Trophoblast cell (in vitro differentiated cells and primary cell): ENCODE results near the gene RGL2.

ENCODE experiments used
- DNase-seq, 2 donors: peaks; one replicate each; pipeline ENCODE4 v3.0.0-alpha.2; 2016
- H2AFZ ChIP-seq: 2 replicates; pipeline ENCODE4 v1.6.1; 2013; ENCODE audit warnings: low read length, moderate library complexity, mild to moderate bottlenecking; ENCODE audit not compliant: insufficient read depth, poor library complexity
- H2AK5ac ChIP-seq: 2 replicates; pipeline ENCODE4 v1.6.1; 2013; ENCODE audit warnings: mild to moderate bottlenecking, low read length
- H2BK120ac ChIP-seq: 2 replicates; pipeline ENCODE4 v1.6.1; 2013; ENCODE audit warnings: low read length, mild to moderate bottlenecking, moderate library complexity; ENCODE audit not compliant: insufficient read depth, poor library complexity
- H2BK12ac ChIP-seq: 2 replicates; pipeline ENCODE4 v1.6.1; 2013; ENCODE audit warnings: mild to moderate bottlenecking, low read length, moderate library complexity
- H2BK5ac ChIP-seq: 2 replicates; pipeline ENCODE4 v1.6.1; 2013; ENCODE audit warnings: low read length, low read depth, moderate library complexity, mild to moderate bottlenecking; ENCODE audit not compliant: poor library complexity
- H3K14ac ChIP-seq: 2 replicates; pipeline ENCODE4 v1.6.1; 2013; ENCODE audit warnings: mild to moderate bottlenecking, low read length
- H3K18ac ChIP-seq: 2 replicates; pipeline ENCODE4 v1.6.1; 2013; ENCODE audit warnings: mild to moderate bottlenecking, low read length
- H3K23ac ChIP-seq: 2 replicates; pipeline ENCODE4 v1.6.1; 2013; ENCODE audit warnings: low read length
- H3K27ac ChIP-seq: 2 replicates; pipeline ENCODE4 v1.5.1; 2013; ENCODE audit warnings: low read depth, mild to moderate bottlenecking, inconsistent platforms, low read length, moderate library complexity
- H3K27me3 ChIP-seq: 2 replicates; pipeline ENCODE4 v1.6.1; 2013; ENCODE audit warnings: inconsistent platforms, mild to moderate bottlenecking, low read length, moderate library complexity; ENCODE audit not compliant: insufficient read depth
- H3K36me3 ChIP-seq, 2 experiments: 1 replicate in 1 of 2; 2 replicates in 1 of 2; pipeline ENCODE4 v1.6.1; 2013; ENCODE audit warnings: low read length in 2 of 2, mild to moderate bottlenecking in 2 of 2, moderate library complexity in 1 of 2; ENCODE audit not compliant: insufficient read depth in 2 of 2, control insufficient read depth in 1 of 2
- H3K4ac ChIP-seq: 2 replicates; pipeline ENCODE4 v1.6.1; 2013; ENCODE audit warnings: low read depth, mild to moderate bottlenecking, low read length, moderate library complexity
- H3K4me1 ChIP-seq, 2 experiments: 1 replicate in 1 of 2; 2 replicates in 1 of 2; pipeline ENCODE4 v1.6.1; 2013; ENCODE audit warnings: low read length in 2 of 2, mild to moderate bottlenecking in 2 of 2, moderate library complexity in 1 of 2; ENCODE audit not compliant: insufficient read depth in 2 of 2, control insufficient read depth in 1 of 2
- H3K4me2 ChIP-seq: 2 replicates; pipeline ENCODE4 v1.6.1; 2013; ENCODE audit warnings: inconsistent platforms, mild to moderate bottlenecking, low read length, moderate library complexity
- H3K4me3 ChIP-seq: 2 replicates; pipeline ENCODE4 v1.5.1; 2013; ENCODE audit warnings: mild to moderate bottlenecking, low read depth, low read length, inconsistent platforms
- H3K79me1 ChIP-seq: one replicate; pipeline ENCODE4 v1.6.1; 2013; ENCODE audit warnings: low read length
- H3K79me2 ChIP-seq: 2 replicates; pipeline ENCODE4 v1.6.1; 2013; ENCODE audit warnings: low read length, mild to moderate bottlenecking; ENCODE audit not compliant: control insufficient read depth, insufficient read depth, poor library complexity
- H3K9ac ChIP-seq: 2 replicates; pipeline ENCODE4 v1.6.1; 2013; ENCODE audit warnings: mild to moderate bottlenecking, low read length
- H3K9me3 ChIP-seq: 2 replicates; pipeline ENCODE4 v1.6.1; 2013; ENCODE audit warnings: low read depth, mild to moderate bottlenecking, control low read depth, inconsistent platforms, low read length; ENCODE audit not compliant: insufficient read depth
- H4K12ac ChIP-seq: 2 replicates; pipeline ENCODE4 v1.6.1; 2013; ENCODE audit warnings: low read depth, mild to moderate bottlenecking, low read length, moderate library complexity
- H4K8ac ChIP-seq: 2 replicates; pipeline ENCODE4 v1.6.1; 2013; ENCODE audit warnings: low read depth, mild to moderate bottlenecking, low read length, moderate library complexity
- H4K91ac ChIP-seq: one replicate; pipeline ENCODE4 v1.6.1; 2013; ENCODE audit warnings: low read depth, mild to moderate bottlenecking, low read length, moderate library complexity
- WGBS: extraction: QIAGEN DNeasy Blood & Tissue Kit; methylation state at CpG from one replicate; pipeline ENCODE4 v1.1.7; 2013; ENCODE audit warnings: missing lambda C conversion rate; ENCODE audit not compliant: insufficient read length, insufficient coverage; ENCODE audit errors: extremely low coverage; 5-methylcytosine and 5-hydroxymethylcytosine counted together

The RGL2 gene

DNA sequence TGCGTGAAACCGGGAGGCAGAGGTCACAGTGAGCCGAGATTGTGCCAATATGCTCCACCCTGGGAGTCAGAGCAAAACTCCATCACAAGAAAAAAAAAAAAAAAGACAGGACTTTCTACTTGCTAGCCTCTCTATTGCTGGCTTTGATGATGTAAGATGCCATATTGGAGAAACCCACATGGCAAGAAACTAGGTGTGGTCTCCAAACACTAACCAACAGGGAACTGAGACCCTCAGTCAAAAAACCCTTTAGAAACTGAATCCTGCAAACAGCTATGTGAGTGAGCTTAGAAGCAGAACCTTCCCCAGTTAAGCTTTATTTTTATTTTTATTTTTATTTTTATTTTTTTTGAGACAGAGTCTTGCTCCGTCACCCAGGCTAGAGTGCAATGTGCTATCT is 37.2 kb upstream of the RGL2 start:
- no peak overlapping the region for H2BK12ac ChIP-seq
- WGBS, result no CpG with 5 or more reads among the region's 4 CpGs
- H3K4me3 ChIP-seq, result no peak overlapping the region
- H3K4ac ChIP-seq, result no peak overlapping the region
- no peaks in the 10 kb centered on the region for H3K79me2 ChIP-seq
- H4K8ac ChIP-seq, result no peak overlapping the region
- H3K79me1 ChIP-seq, result no peaks in the 10 kb centered on the region
- H2AK5ac ChIP-seq, result no peak overlapping the region
- H2BK120ac ChIP-seq, result no peak overlapping the region
- no peaks in the 10 kb centered on the region for H3K4me1 ChIP-seq
- no peak overlapping the region for H3K27ac ChIP-seq
- H3K4me2 ChIP-seq, result no peak overlapping the region
- no peaks in the 10 kb centered on the region for H3K36me3 ChIP-seq
- H3K27me3 ChIP-seq, result no peaks in the 10 kb centered on the region
- H3K9ac ChIP-seq, result no peak overlapping the region
- H2AFZ ChIP-seq, result no peak overlapping the region
- no peak overlapping the region for H4K91ac ChIP-seq
- no peak overlapping the region for H3K14ac ChIP-seq
- no peak overlapping the region for H4K12ac ChIP-seq
- H2BK5ac ChIP-seq, result no peak overlapping the region
- DNase-seq, result no peak
- H3K9me3 ChIP-seq, result no peaks in the 10 kb centered on the region
- no peak overlapping the region for H3K18ac ChIP-seq
- no peak overlapping the region for H3K23ac ChIP-seq

DNA sequence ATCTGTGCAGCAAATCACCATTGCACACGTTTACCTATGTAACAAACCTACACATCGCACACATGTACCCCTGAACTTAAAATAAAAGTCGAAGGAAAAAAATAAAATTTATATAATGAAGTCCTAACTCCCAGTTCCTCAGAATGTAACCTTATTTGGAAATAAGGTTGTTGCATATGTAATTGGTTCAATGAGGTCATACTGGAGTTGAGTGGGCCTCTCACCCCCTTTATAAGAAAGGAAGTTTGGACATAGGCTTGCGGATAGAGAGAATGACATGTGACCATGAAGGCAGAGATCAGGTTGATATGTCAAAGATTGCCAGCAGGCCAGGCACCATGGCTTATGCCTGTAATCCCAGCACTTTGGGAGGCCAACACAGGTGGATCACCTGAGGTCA is 34.9 kb upstream of the RGL2 start:
- no peak for DNase-seq
- Histone ChIP-seq H3K27ac (no peak overlapping the region), H3K27me3 (no peaks in the 10 kb centered on the region), H2BK120ac (no peak overlapping the region), H4K91ac (no peak overlapping the region), H3K9me3 (peaks cover 2% of the 10 kb centered on the region), H3K4ac (no peak overlapping the region), H3K79me2 (no peaks in the 10 kb centered on the region), H3K18ac (no peak overlapping the region), H2BK5ac (no peak overlapping the region), H3K79me1 (no peaks in the 10 kb centered on the region), H4K8ac (no peak overlapping the region), H3K36me3 (no peaks in the 10 kb centered on the region), H3K4me1 (no peaks in the 10 kb centered on the region), H3K23ac (no peak overlapping the region), H2BK12ac (no peak overlapping the region), H4K12ac (no peak overlapping the region), H3K14ac (no peak overlapping the region), H3K4me3 (no peak overlapping the region), H2AK5ac (no peak overlapping the region), H3K9ac (no peak overlapping the region), H3K4me2 (no peak overlapping the region), H2AFZ (no peak overlapping the region)
- WGBS, result no CpG with 5 or more reads among the region's 4 CpGs

DNA sequence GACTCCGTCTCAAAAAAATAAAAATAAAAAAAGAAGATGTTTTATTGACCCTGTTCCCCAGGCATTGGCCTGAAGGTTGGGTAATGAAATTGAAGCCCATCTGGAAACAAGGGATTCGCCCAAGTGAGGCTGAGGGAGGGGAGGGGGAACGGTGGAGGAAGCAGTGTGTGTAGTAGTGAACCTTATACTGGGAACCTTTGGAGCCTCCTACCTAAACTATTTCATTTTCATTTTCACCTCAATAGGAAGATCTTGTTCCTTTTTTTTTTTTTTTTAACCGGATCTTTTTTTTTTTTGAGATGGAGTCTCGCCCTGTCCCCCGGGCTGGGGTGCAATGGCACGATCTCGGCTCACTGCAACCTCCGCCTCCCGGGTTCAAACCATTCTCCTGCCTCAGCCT is 32.0 kb upstream of the RGL2 start:
- H3K9ac ChIP-seq, result no peak overlapping the region
- H3K9me3 ChIP-seq, result peaks cover 2% of the 10 kb centered on the region
- no peak overlapping the region for H3K4ac ChIP-seq
- no peaks in the 10 kb centered on the region for H3K36me3 ChIP-seq
- H4K8ac ChIP-seq, result no peak overlapping the region
- H4K12ac ChIP-seq, result no peak overlapping the region
- H2BK120ac ChIP-seq, result no peak overlapping the region
- H3K4me2 ChIP-seq, result no peak overlapping the region
- H2AFZ ChIP-seq, result no peak overlapping the region
- no peaks in the 10 kb centered on the region for H3K79me1 ChIP-seq
- no peaks in the 10 kb centered on the region for H3K79me2 ChIP-seq
- no peak for DNase-seq
- WGBS, result no CpG with 5 or more reads among the region's 10 CpGs
- no peaks in the 10 kb centered on the region for H3K4me1 ChIP-seq
- no peak overlapping the region for H4K91ac ChIP-seq
- H3K4me3 ChIP-seq, result no peak overlapping the region
- no peaks in the 10 kb centered on the region for H3K27me3 ChIP-seq
- H3K27ac ChIP-seq, result no peak overlapping the region
- no peak overlapping the region for H3K23ac ChIP-seq
- no peak overlapping the region for H2BK12ac ChIP-seq
- H3K18ac ChIP-seq, result no peak overlapping the region
- no peak overlapping the region for H3K14ac ChIP-seq
- H2AK5ac ChIP-seq, result no peak overlapping the region
- no peak overlapping the region for H2BK5ac ChIP-seq

DNA sequence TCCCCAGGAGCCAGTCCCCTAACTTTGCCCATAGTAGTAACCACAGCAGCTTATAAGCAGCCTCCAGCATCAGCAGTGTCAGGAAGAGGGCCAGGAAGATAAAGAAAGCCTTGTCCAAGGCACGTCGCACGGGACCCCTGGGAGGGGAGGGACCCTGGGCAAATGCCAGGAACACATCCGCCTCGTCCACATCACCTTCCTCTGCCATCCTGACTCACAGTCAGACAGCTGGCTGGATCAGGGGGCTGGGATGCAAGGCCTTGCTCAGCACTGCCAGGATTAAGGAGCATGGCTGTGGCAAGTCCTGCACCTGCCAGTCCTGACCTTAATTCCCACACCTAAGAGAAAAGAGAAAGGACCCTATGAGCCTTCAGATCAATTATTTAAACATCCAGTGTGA is 30.3 kb upstream of the RGL2 start:
- H2AK5ac ChIP-seq, result no peak overlapping the region
- no peak overlapping the region for H2BK5ac ChIP-seq
- H3K27me3 ChIP-seq, result no peaks in the 10 kb centered on the region
- peaks cover 2% of the 10 kb centered on the region for H3K9me3 ChIP-seq
- H2AFZ ChIP-seq, result no peak overlapping the region
- no peaks in the 10 kb centered on the region for H3K79me2 ChIP-seq
- H3K14ac ChIP-seq, result no peak overlapping the region
- H4K12ac ChIP-seq, result no peak overlapping the region
- no peak overlapping the region for H3K27ac ChIP-seq
- no peak overlapping the region for H3K9ac ChIP-seq
- H3K23ac ChIP-seq, result no peak overlapping the region
- H3K36me3 ChIP-seq, result no peaks in the 10 kb centered on the region
- no peak overlapping the region for H4K8ac ChIP-seq
- H2BK12ac ChIP-seq, result no peak overlapping the region
- no peak overlapping the region for H4K91ac ChIP-seq
- H3K4ac ChIP-seq, result no peak overlapping the region
- no peak overlapping the region for H2BK120ac ChIP-seq
- H3K4me3 ChIP-seq, result no peak overlapping the region
- no peaks in the 10 kb centered on the region for H3K4me1 ChIP-seq
- DNase-seq, result no peak
- no peak overlapping the region for H3K4me2 ChIP-seq
- H3K18ac ChIP-seq, result no peak overlapping the region
- H3K79me1 ChIP-seq, result no peaks in the 10 kb centered on the region
- WGBS, result no CpG with 5 or more reads among the region's 5 CpGs
